CD1c-positive myeloid dendritic cell (primary cell): ENCODE results near the gene PLA2G2C.

Source experiments
- DNase-seq: peaks from one replicate; pipeline ENCODE4 v3.0.0-alpha.2; 2016; ENCODE audit errors: extremely low spot score

Gene PLA2G2C

DNA sequence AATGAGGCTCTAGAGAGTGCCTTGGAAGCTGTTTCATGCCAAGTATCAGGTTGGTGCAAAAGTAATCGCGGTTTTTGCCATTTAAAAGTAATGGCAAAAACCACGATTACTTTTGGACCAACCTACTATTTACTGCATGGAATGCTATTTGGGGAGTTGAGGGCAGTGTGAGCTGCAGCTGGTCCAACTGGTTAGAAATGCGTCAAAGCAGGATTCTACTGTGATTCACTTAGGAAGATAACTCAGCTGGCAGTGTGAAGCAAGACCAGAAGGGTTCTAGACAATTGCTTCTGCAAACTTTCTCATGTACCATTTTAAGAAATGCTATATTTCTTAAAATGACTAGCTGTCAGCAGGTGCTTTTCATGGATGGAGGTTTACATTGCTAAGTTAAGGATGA lies 21.2 kb upstream of the PLA2G2C start:
- no peak for DNase-seq

DNA sequence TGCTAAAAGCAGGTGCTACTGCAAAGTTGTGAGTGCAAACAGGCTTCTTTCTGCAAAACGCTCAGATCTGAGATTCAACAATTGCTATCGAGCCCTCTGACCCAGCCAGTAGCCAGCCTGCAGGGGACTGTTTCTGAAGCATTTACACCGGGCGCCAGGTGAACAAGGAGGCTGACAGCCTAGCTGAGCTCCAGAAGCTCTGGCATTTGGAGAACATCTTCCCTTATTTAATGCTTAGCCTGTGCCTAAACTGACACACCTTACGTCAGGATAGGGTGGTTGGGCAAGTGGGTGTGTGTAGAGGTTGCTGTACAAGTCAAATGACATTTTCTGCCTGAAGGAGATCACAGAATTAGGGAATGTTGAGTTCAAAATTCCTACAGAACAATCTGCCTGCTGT lies 15.8 kb upstream of the PLA2G2C start:
- DNase-seq, result no peak

DNA sequence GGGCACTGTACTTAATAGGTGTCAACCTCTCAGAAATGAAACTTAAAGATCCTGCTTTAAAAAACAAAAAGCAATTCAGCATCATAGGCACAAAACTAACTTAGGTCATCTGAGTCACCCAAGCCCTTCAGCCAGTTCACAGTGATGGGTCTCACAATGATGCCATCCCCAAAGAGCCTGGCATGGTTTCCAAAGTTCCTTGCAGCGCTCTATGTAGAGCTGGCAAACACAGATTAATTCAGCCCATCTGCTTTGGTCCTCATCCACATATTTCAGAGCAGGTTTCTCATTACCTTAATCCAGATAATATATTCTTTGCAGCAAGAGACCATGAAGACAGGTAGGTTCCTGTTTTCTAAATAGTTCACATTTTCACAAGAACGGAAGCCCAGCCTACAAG lies 14.6 kb upstream of the PLA2G2C start:
- DNase-seq, result no peak

- DNase-seq, result no peak
Observed at GRCh38 chr1:20199840-20200239, 13.5 kb upstream of the PLA2G2C start.

DNA sequence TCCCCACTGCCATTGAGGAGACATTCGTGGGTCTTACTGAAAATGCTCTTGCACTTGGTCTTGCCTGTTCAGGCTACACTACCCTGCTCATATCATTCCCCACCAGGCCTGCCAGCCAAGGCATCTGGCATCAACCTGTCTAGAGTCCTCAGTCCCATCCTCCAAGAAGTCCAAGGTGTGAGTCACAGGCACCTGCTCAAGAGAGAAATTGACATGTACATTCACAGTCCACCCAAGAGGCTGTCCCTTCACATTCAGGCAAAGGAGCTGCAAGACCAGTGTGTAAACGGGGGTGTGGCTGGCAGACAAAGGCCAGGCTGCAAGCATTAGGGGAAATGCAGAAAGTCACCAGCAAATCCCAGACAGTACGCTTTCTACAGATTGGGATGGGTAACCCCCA lies 13.1 kb upstream of the PLA2G2C start:
- DNase-seq, result no peak

DNA sequence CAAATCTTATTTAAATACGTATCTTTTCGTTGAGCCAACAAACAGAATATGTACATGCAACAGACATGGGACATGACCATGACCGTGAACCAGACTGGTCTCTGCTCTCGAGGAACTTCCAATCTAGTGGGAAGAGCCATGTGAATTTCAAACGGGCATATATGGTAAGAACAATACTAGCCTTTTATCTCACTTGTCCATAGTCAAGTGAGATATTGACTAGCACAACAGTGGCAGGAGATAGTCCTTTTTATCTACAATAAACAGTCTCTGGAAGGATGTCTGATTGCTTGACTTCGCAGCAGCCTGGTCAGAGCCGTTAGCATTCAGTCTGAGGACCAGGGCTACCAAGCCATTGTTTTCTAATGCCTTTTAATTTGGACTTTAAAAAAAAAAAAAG lies 12.6 kb upstream of the PLA2G2C start:
- no peak for DNase-seq

DNA sequence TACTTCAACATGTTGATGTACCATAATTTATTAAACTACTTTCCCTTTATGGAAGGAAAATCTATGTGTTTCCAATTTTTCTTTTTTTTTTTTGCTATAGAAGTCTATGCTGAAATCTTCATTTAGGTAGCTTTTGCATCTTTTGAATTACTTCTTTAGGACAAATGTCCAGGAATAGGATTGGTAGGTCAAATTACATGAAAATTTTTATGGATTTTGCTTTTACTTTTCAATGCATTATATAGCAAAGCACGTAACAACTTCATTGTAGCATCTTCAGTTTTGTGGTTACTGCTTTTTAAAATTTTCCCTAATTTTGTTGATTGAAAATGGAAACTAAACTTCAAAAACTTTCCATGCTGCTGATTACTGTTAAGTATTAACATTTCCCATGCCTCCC lies 12.0 kb upstream of the PLA2G2C start:
- DNase-seq, result no peak

- DNase-seq, result no peak
Observed at GRCh38 chr1:20197329-20197791, 11.0 kb upstream of the PLA2G2C start.

DNA sequence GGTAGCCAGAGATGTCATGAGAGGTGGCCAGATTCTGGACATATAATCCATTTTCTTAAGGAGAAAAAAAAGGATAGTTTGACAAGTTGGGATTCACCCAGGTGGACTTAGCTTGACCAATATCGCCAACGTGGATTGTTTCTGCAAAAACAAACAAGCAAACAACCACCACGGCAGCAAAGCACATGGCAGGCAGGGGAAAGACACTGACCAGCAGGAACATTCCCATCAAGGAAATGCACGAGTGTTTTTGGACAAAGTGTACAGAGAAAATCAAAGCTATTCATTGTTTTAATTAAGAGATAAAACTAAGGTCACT lies 9.1 kb upstream of the PLA2G2C start:
- no peak for DNase-seq

DNA sequence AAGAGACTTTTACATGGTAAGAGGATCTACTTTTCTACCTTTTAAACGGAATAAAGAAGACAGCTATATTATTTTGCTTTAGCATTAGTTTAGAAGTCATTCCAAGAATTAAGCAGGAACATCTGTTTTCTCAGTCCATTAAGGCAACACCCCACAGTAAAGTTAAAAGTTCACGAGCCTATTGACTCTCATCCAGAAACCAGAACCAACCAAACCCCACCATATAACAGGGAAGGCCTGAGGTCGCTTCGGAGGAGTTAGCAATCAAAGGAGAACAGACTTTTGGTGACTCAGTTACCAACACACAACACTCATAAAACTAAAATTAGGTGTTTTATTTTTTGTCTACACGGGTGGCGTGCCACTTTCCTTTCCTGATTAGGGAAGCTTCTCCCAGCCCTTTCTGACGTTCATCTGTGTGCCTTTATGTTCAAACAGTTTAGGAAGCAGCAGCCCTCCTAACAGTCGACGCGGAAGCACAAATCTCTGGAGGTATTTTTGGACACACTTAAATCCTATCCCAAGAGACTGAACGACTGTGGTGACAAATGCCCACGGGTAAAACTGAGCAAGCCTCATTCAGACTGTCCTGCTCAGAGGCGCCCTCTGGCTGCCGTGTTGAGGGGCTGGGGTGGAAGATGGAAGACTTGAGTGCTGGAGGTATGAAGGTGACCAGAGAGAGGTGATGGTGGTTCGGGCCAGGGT lies 8.6 kb upstream of the PLA2G2C start:
- peak; percentile 65 for DNase-seq

- no peak for DNase-seq
Observed at GRCh38 chr1:20194224-20194623, 7.9 kb upstream of the PLA2G2C start.

- DNase-seq, result no peak
Observed at GRCh38 chr1:20192871-20193411, 6.6 kb upstream of the PLA2G2C start.

GRCh38 chr1:20192364-20192763 lies 6.0 kb upstream of the PLA2G2C start:
- DNase-seq, result no peak

- no peak for DNase-seq
Observed at GRCh38 chr1:20191266-20191825, 5.0 kb upstream of the PLA2G2C start.

- no peak for DNase-seq
Observed at GRCh38 chr1:20190256-20191160, 4.2 kb upstream of the PLA2G2C start.

DNA sequence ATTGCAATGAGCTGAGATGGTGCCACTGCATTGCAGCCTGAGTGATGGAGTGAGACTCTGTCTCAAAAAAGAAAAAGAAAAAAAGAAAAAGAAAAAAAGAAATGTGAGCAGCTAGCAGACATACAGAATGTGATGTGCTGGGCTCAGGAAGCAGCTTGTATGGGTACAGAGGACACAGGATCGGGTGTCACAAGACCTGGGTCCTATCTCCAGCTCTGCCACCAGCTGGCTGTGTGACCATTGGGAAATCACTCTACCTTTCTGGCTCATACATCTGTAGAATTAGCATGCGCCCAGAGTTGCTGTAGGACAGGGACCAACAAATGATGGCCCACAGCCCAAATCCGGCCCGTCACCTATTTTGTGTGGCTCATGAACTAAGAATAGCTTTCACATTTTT lies 3.3 kb upstream of the PLA2G2C start:
- no peak for DNase-seq

GRCh38 chr1:20188455-20188817 lies 2.1 kb upstream of the PLA2G2C start:
- no peak for DNase-seq

DNA sequence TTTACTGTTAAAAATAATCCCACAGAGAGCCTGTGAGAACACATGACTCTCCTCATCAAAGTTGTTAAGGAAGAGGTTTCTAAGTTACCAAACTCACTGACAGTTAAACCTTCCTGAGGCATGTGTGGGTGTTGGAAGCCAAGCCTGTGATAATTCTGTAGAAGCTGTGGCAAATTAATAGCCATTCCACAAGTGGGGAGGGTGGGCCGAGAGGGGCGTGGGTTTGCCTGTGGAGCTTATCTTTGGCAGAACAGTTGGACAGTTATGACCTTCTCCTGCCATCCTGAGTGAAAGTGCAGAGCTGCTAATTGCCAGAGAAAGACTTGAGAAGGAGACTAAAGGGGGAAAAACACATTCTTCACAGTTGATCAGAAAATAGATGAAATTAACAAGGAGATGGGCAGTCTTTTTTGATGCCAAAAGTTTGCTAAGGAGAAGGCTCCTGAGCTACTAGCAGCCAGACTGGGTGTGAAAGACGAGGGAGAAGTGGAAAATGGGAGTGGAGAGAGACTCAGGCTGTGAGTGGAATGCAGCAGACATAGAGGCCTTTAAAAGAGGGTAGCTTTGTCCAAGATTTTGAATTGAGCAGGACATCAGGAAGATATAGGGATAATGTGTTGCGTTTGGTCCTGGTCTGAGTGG lies 1.6 kb upstream of the PLA2G2C start:
- peak; percentile 7 for DNase-seq

- DNase-seq, result no peak
Observed at GRCh38 chr1:20187103-20187812, 940 bp upstream of the PLA2G2C start.

DNA sequence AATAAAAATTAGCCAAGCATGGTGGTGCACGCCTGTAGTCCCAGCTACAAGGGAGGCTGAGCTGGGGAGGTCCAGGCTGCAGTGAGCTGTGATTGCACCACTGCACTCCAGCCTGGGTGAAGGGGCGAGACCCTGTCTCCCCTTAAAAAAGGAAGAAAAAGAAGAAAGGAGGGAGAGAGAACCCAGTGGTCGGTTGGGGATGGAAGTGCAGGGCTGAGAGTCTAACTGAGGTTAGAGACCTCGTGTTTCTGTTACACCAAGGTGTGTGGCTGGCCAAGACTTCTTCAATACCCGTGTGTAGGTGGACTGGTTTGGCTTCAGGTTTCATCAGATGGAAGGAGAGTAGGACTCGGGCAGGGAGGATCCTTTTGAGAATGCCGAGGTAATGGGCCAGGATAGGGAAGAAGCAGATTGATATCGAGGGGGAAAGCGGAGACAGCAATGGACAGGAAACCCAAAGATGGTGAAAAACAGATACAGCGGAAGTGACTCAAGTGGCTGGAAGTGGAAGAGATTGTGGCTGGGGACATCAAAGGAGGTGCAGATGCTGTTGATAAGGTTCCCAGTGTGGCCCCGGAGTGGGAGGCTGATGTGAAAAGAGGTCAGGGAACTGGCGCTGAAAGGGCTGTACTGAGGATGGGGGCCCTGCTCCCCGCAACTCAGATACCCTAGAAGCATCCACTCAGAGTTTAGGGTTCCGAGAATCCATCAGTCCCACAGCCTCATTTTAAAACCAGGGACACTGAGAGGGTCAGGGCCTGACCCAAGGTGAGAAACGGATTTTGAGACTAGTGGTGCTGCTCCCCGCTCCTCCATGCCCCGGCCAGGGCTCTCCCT lies 1.1 kb downstream of the PLA2G2C start:
- DNase-seq, result peak; percentile 2

DNA sequence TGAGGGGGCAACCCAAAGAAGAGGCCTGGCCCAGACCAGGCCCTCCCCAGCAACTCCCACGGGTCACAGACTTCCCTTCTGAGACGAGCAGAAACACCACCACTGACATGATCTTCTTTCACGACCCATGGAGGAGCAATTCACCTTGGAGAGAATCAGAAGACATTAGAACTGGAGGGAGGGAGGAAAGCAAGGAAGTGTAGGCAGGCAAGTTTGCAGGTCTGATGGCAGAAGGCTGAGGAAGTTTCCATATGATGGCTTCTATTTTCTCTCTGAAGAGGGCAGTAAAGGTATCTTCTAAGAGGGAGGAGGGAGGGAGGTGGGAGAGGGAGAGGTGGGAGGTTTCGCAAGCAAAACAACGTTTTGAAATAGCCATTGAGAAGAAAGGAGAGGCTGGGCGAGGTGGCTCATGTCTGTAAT lies 1.8 kb downstream of the PLA2G2C start:
- DNase-seq, result no peak
